MM.1S (cell line): ENCODE data around the gene GRB7.

Source experiments
- EZH2 ChIP-seq: fragments of 300-600 bp; sonication (generic); optimal IDR thresholded peaks from 2 replicates; pipeline ENCODE3; 2017; ENCODE audit warnings: low read depth, mild to moderate bottlenecking, antibody characterized with exemption, low read length, mixed read lengths
- TF ChIP-seq, protein P1 (sequence below): fragments of 300-600 bp; sonication (generic); IDR thresholded peaks from 2 replicates; pipeline ENCODE4 v1.5.1; 2016; ENCODE audit warnings: antibody characterized with exemption, low read length, mixed read lengths

DNA sequence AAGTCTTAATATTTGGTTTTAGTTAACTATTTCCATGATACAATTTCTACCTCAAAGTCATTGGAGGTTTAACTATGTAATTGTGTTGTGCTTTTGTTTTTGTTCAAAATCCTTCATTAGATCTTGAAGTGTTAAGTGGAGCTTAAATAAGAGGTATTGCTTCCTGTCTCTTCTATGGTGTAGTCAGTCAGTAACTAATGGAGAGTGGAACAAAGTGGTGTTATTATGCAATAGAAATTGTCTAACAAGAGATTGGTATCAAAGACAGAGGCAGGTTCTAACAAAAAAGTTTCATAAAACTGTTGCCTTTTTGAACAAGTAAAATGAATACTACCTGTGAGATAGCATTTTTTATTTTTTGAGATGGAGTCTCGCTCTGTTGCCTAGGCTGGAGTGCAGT, 45.2 kb downstream of the GRB7 start:
- TF ChIP-seq, protein P1, sequence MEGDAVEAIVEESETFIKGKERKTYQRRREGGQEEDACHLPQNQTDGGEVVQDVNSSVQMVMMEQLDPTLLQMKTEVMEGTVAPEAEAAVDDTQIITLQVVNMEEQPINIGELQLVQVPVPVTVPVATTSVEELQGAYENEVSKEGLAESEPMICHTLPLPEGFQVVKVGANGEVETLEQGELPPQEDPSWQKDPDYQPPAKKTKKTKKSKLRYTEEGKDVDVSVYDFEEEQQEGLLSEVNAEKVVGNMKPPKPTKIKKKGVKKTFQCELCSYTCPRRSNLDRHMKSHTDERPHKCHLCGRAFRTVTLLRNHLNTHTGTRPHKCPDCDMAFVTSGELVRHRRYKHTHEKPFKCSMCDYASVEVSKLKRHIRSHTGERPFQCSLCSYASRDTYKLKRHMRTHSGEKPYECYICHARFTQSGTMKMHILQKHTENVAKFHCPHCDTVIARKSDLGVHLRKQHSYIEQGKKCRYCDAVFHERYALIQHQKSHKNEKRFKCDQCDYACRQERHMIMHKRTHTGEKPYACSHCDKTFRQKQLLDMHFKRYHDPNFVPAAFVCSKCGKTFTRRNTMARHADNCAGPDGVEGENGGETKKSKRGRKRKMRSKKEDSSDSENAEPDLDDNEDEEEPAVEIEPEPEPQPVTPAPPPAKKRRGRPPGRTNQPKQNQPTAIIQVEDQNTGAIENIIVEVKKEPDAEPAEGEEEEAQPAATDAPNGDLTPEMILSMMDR: no peak
- no peak for TF ChIP-seq EZH2
